OCI-LY7 (cell line): ENCODE data around the gene TNKS2. TPM values are rescaled to one million over a fixed set of nuclear protein-coding genes. Genes with fewer than 3 reads are reported as not detected.

ENCODE experiments used
- BruUV-seq: library from RNA; stranded (reverse); fragments of 400-500 nt; replicated peaks from 2 replicates; lab custom pipeline; 2021; lab: Mats Ljungman, UMichigan
- CTCF ChIA-PET: fragments of 300-600 bp; sonication (Branson Sonifier 250); formaldehyde crosslinking; loops from one replicate; lab custom pipeline; 2022; ENCODE audit warnings: antibody characterized with exemption; ENCODE audit not compliant: unreplicated experiment; lab: Charles Lee
- POLR2A ChIA-PET: fragments of 300-600 bp; sonication (Branson Sonifier 250); formaldehyde crosslinking; loops from one replicate; lab custom pipeline; 2022; ENCODE audit warnings: antibody characterized with exemption; lab: Charles Lee
- DNase-seq: peaks from one replicate; pipeline ENCODE4 v3.0.0-alpha.2; 2015; ENCODE audit warnings: low spot score
- H2AFZ ChIP-seq: fragments of 200-600 bp; sonication (generic), shearing (Covaris generic); 2 replicates; pipeline ENCODE4 v1.6.1; 2014; ENCODE audit warnings: mild to moderate bottlenecking, antibody characterized with exemption, low read length, moderate library complexity
- H3K27ac ChIP-seq: fragments of 200-600 bp; sonication (generic); 2 replicates; pipeline ENCODE4 v1.5.1; 2014; ENCODE audit warnings: mixed run types, low read depth, mild to moderate bottlenecking, moderate library complexity, low read length, inconsistent platforms; ENCODE audit not compliant: poor library complexity, severe bottlenecking
- H3K36me3 ChIP-seq: fragments of 200-600 bp; sonication (generic); 2 replicates; pipeline ENCODE4 v1.6.1; 2014; ENCODE audit warnings: mild to moderate bottlenecking, antibody characterized with exemption, low read length, moderate library complexity, mixed read lengths; ENCODE audit not compliant: insufficient read depth
- H3K4me1 ChIP-seq: fragments of 200-600 bp; sonication (generic); 2 replicates; pipeline ENCODE4 v1.5.1; 2014; ENCODE audit warnings: mild to moderate bottlenecking, low read length; ENCODE audit not compliant: insufficient read depth, poor library complexity, severe bottlenecking
- H3K4me2 ChIP-seq: fragments of 200-600 bp; sonication (generic); 2 replicates; pipeline ENCODE4 v1.6.1; 2014; ENCODE audit warnings: mild to moderate bottlenecking, low read length
- H3K4me3 ChIP-seq: fragments of 200-600 bp; sonication (generic); 2 replicates; pipeline ENCODE4 v1.5.1; 2014; ENCODE audit warnings: mild to moderate bottlenecking, low read depth, low read length; ENCODE audit not compliant: poor library complexity, severe bottlenecking
- H3K79me2 ChIP-seq: fragments of 200-600 bp; sonication (generic); 2 replicates; pipeline ENCODE4 v1.6.1; 2016; ENCODE audit warnings: low read depth, mild to moderate bottlenecking, low read length, moderate library complexity, mixed read lengths; ENCODE audit not compliant: insufficient read depth
- H3K9me2 ChIP-seq: fragments of 200-600 bp; sonication (generic); 2 replicates; pipeline ENCODE4 v1.6.1; 2016; ENCODE audit warnings: mild to moderate bottlenecking, low read length, mixed read lengths; ENCODE audit not compliant: insufficient read depth
- H3K9me3 ChIP-seq: fragments of 200-600 bp; sonication (generic); 2 replicates; pipeline ENCODE4 v1.6.1; 2014; ENCODE audit warnings: mild to moderate bottlenecking, mixed run types, low read length, mixed read lengths
- H4K20me1 ChIP-seq: fragments of 200-600 bp; sonication (generic); 2 replicates; pipeline ENCODE4 v1.6.1; 2014; ENCODE audit warnings: mild to moderate bottlenecking, antibody characterized with exemption, low read length, moderate library complexity, mixed read lengths; ENCODE audit not compliant: insufficient read depth
- CTCF ChIP-seq: fragments of 200-600 bp; sonication (generic); conservative IDR thresholded peaks from 2 replicates; pipeline ENCODE4 v1.5.1; 2014; ENCODE audit warnings: mild to moderate bottlenecking, antibody characterized with exemption, low read length, moderate library complexity, mixed read lengths
- EZH2phosphoT487 ChIP-seq: fragments of 200-600 bp; sonication (generic); IDR thresholded peaks from 2 replicates; pipeline ENCODE4 v1.6.1; 2018; ENCODE audit warnings: low read depth, borderline replicate concordance, mild to moderate bottlenecking, mixed run types, antibody characterized with exemption, low read length, moderate library complexity, mixed read lengths
- intact Hi-C: fragments of 100-400 bp; cut with micrococcal nuclease; formaldehyde crosslinking; loops from one replicate; pipeline ENCODE4 v1.10.0; 2022; ENCODE audit not compliant: unreplicated experiment
- total RNA-seq, 2 experiments: library from RNA; depleted of rRNA in 1 of 2; stranded (reverse); fragments of >200 nt in 1 of 2; shearing (Covaris generic) in 1 of 2; gene quantifications; 2 replicates each; pipeline ENCODE4 v1.2.3, GENCODE V29; 2014 to 2022

Gene TNKS2
- total RNA-seq, 2 experiments from 2014 or later, result 20.0 to 31.3 TPM

- Histone ChIP-seq H3K9me3 (no peaks in the 10 kb centered on the region), H3K4me1 (no peaks in the 10 kb centered on the region), H3K36me3 (no peaks in the 10 kb centered on the region), H3K79me2 (no peaks in the 10 kb centered on the region), H2AFZ (no peak overlapping the region), H3K4me2 (no peak overlapping the region), H3K4me3 (no peak overlapping the region), H3K9me2 (no peaks in the 10 kb centered on the region), H4K20me1 (no peaks in the 10 kb centered on the region), H3K27ac (no peak overlapping the region)
- ChIA-PET CTCF (no interaction called here), POLR2A (interaction anchor here (0.6 kb wide), 1 partner anchor 87 kb away, joined by 3 read pairs; no protein-coding TSS in a partner anchor)
- no peak for DNase-seq
- no TSS peak for BruUV-seq
- TF ChIP-seq EZH2phosphoT487 (no peak), CTCF (no peak)
- intact Hi-C loops, result no loop called here
Observed at GRCh38 chr10:91880310-91880709, 82.1 kb downstream of the TNKS2 start.

DNA sequence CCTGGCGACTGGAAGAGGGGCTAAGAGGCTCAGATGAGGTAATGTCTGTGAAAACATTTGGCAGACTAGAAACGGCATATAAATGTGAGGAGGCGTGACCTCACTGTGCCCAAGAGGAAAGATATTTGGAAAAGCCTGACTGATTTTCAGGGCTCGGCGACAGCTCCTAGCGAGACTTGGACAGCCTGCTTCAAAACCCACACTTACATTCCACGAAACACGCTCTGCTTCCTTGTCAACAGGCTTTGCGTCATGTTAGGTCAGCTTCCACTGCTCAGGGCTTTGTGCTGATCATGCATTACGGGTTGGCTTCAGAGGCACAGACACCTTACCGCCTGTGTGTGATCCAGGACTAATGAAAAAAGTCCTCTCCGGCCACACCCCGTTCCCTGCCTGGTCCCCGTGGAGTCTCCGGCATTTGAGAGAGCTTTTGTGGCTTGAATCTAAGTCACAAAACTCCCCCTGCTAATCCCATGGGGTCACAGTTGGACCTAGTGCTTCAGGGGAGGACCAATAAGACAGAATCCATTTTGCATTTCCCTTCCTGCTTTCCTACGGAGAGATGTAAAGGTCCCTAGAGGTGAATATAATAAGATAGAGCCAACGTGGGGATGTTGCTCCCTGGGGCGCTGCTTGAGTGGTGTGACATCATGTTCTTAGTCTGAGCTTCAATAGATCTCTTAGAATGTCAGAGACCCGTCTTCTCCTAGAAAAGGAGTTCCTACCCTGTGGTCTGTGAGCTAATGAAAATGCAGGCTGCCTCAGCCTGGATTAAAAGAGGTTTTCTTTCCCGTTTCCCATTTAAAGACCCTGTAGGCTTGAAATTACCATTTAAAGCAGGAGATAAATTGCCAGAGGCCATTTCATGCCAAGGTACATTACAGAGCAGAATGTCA is 85.6 kb downstream of the TNKS2 start:
- ChIA-PET CTCF (no interaction called here), POLR2A (no interaction called here)
- H3K36me3 ChIP-seq, result no peaks in the 10 kb centered on the region
- DNase-seq, result no peak
- no peaks in the 10 kb centered on the region for H3K4me1 ChIP-seq
- no peak overlapping the region for H3K4me2 ChIP-seq
- intact Hi-C loops, result no loop called here
- H3K4me3 ChIP-seq, result no peak overlapping the region
- H2AFZ ChIP-seq, result no peak overlapping the region
- H3K9me2 ChIP-seq, result no peaks in the 10 kb centered on the region
- no peaks in the 10 kb centered on the region for H3K79me2 ChIP-seq
- no peak overlapping the region for H3K27ac ChIP-seq
- TF ChIP-seq EZH2phosphoT487 (no peak), CTCF (no peak)
- H3K9me3 ChIP-seq, result no peaks in the 10 kb centered on the region
- no TSS peak for BruUV-seq
- H4K20me1 ChIP-seq, result no peaks in the 10 kb centered on the region

GRCh38 chr10:91884536-91884935 is 86.3 kb downstream of the TNKS2 start:
- H3K9me2 ChIP-seq, result no peaks in the 10 kb centered on the region
- H3K27ac ChIP-seq, result no peak overlapping the region
- ChIA-PET POLR2A (no interaction called here), CTCF (no interaction called here)
- H3K79me2 ChIP-seq, result no peaks in the 10 kb centered on the region
- H4K20me1 ChIP-seq, result no peaks in the 10 kb centered on the region
- H3K4me3 ChIP-seq, result no peak overlapping the region
- H3K4me1 ChIP-seq, result no peaks in the 10 kb centered on the region
- intact Hi-C loops, result no loop called here
- no peak overlapping the region for H3K4me2 ChIP-seq
- H3K36me3 ChIP-seq, result no peaks in the 10 kb centered on the region
- no peaks in the 10 kb centered on the region for H3K9me3 ChIP-seq
- no TSS peak for BruUV-seq
- TF ChIP-seq EZH2phosphoT487 (no peak), CTCF (no peak)
- no peak overlapping the region for H2AFZ ChIP-seq
- DNase-seq, result no peak
